ENCODE measurements around the gene FXR1.

DNA sequence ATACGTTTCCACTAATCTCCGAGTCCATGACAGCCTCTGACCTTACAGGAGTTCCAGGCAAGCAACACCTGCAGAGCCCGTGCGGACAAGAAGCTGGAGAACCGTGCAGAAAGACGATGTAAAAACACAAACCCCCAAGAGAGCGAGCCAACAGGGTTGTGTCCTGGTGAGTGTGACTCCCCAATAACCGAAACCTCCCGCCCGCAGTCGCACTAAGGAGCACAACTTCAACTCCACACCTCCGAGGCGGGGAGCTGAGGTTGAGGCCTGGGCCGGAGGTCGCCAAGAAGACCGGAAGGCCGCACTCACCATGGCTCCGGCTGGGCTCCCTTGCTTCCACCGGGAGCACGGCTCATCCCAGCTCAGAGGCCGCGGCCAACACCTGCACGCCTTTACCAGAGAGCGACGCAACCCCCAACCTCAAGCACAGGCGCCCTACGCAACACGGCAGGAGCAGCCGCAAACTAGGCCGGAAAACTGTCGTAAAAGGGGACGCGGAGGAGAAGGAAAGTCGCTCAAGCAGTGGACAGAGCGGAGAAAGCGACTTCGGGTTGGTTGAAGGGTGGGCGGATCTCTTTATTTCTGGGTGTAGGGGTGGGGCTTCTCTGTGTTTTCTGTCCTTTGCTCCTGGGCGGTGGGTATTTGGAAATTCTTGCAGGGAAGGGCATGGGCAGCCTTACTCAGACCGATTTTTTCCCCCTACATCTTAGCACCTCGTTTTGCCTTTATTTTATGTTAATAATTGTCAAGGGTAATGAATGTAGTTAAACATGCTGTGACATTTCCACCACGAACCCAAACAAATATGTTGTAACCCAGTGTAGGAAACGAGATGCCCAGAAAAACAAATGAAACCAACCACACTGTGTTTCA, 77.1 kb downstream of the FXR1 start, which contains the start of gene DNAJC19:
- TF ChIP-seq CTCF (IDR thresholded peaks at IDR 0.05) (no peak), POLR2A (IDR thresholded peaks at IDR 0.05) (peak in 1 of 2 donors; percentile 45)

Data from lower leg skin (tissue), 3 donors.